ENCODE data around the gene GLYR1.

- no peak for TF ChIP-seq POLR2AphosphoS5 (IDR thresholded peaks at IDR 0.05; ENCODE audit: insufficient read depth in 1 of 2, low read depth in 1 of 2)
- TF ChIP-seq CTCF (IDR thresholded peaks at IDR 0.05) = no peak
Measured at GRCh38 chr16:4893103-4893862, 46.2 kb upstream of the GLYR1 start.

All from vagina (tissue), 2 donors.